WTC11 (cell line): ENCODE measurements around the gene SKAP2. TPM values are rescaled to one million over a fixed set of nuclear protein-coding genes. Genes with fewer than 3 reads are reported as not detected.

Source experiments
- ATAC-seq: fragments of 200-7000 bp; cut with Tn5 transposase; 2 replicates; pipeline ENCODE4 v1.10.0; 2021; ENCODE audit warnings: mild to moderate bottlenecking, moderate library complexity
- CTCF ChIA-PET: fragments of 300-600 bp; sonication (Branson Sonifier 250); formaldehyde crosslinking; loops from one replicate; lab custom pipeline; 2021; ENCODE audit warnings: antibody characterized with exemption; lab: Charles Lee
- POLR2A ChIA-PET: fragments of 350-600 bp; sonication (Branson Sonifier 250); formaldehyde crosslinking; loops from one replicate; lab custom pipeline; 2021; ENCODE audit warnings: antibody characterized with exemption; lab: Charles Lee
- DNase-seq: peaks from one replicate; pipeline ENCODE4 v3.0.0; 2021; ENCODE audit warnings: low spot score
- H3K27ac Mint-ChIP-seq: 2 replicates; pipeline ENCODE4 v1.8.0; 2021; ENCODE audit warnings: mixed read lengths
- H3K27me3 Mint-ChIP-seq: 2 replicates; pipeline ENCODE4 v1.8.0; 2021; ENCODE audit warnings: low read depth, mild to moderate bottlenecking, moderate library complexity, mixed read lengths
- H3K36me3 Mint-ChIP-seq: 2 replicates; pipeline ENCODE4 v1.8.0; 2021; ENCODE audit warnings: mixed read lengths
- H3K4me1 Mint-ChIP-seq: 2 replicates; pipeline ENCODE4 v1.8.0; 2022; ENCODE audit warnings: mixed read lengths
- H3K4me3 Mint-ChIP-seq: 2 replicates; pipeline ENCODE4 v1.8.0; 2021; ENCODE audit warnings: mild to moderate bottlenecking, moderate library complexity, mixed read lengths
- H3K9me3 Mint-ChIP-seq: 2 replicates; pipeline ENCODE4 v1.8.0; 2021; ENCODE audit warnings: mixed read lengths
- CBFB ChIP-seq: sonication (generic); formaldehyde crosslinking; IDR thresholded peaks from 2 replicates; pipeline ENCODE4 v1.8.1; 2022; ENCODE audit warnings: mild to moderate bottlenecking, low read depth, missing genetic modification reagents
- FOXP1 ChIP-seq: sonication (generic); formaldehyde crosslinking; IDR thresholded peaks from 2 replicates; pipeline ENCODE4 v1.8.0; 2022; ENCODE audit warnings: missing genetic modification reagents, mild to moderate bottlenecking, moderate library complexity, borderline replicate concordance
- IRF2 ChIP-seq: sonication (generic); formaldehyde crosslinking; IDR thresholded peaks from 2 replicates; pipeline ENCODE4 v1.8.0; 2022; ENCODE audit warnings: low read depth, missing genetic modification reagents, borderline replicate concordance
- JUN ChIP-seq: sonication (generic); formaldehyde crosslinking; IDR thresholded peaks from 2 replicates; pipeline ENCODE4 v1.8.0; 2023; ENCODE audit warnings: mild to moderate bottlenecking, missing genetic modification reagents
- KAT7 ChIP-seq: sonication (generic); formaldehyde crosslinking; IDR thresholded peaks from 2 replicates; pipeline ENCODE4 v1.8.1; 2023; ENCODE audit warnings: missing genetic modification reagents, mild to moderate bottlenecking, borderline replicate concordance
- MYBL2 ChIP-seq: sonication (generic); formaldehyde crosslinking; IDR thresholded peaks from 2 replicates; pipeline ENCODE4 v1.8.1; 2023; ENCODE audit warnings: mild to moderate bottlenecking, moderate library complexity, missing genetic modification reagents
- SMAD3 ChIP-seq: sonication (generic); formaldehyde crosslinking; IDR thresholded peaks from 2 replicates; pipeline ENCODE4 v1.8.0; 2022; ENCODE audit warnings: missing genetic modification reagents, mild to moderate bottlenecking, borderline replicate concordance
- ZNF263 ChIP-seq: sonication (generic); formaldehyde crosslinking; IDR thresholded peaks from 2 replicates; pipeline ENCODE4 v1.8.1; 2022; ENCODE audit warnings: low read depth, mild to moderate bottlenecking, moderate library complexity, missing genetic modification reagents
- total RNA-seq: library from RNA; stranded (reverse); gene quantifications from 3 replicates; pipeline ENCODE4 v1.2.3, GENCODE V29; 2021
- TF ChIP-seq, protein P1 (sequence below): fragments of 200-600 bp; IDR thresholded peaks from 2 replicates; pipeline ENCODE4 v1.8.0; 2022; ENCODE audit warnings: antibody characterized with exemption
- TF ChIP-seq, protein P2 (sequence below): fragments of 250-450 bp; sonication (Bioruptor Pico); IDR thresholded peaks from 2 replicates; pipeline ENCODE4 v1.9.0; 2021; ENCODE audit warnings: mild to moderate bottlenecking
- TF ChIP-seq, protein P3 (sequence below): sonication (generic); formaldehyde crosslinking; IDR thresholded peaks from 2 replicates; pipeline ENCODE4 v1.8.1; 2022; ENCODE audit warnings: mild to moderate bottlenecking, moderate library complexity, missing genetic modification reagents
- TF ChIP-seq, protein P4 (sequence below): fragments of 250-450 bp; sonication (Bioruptor Pico); IDR thresholded peaks from 2 replicates; pipeline ENCODE4 v1.9.0; 2021; ENCODE audit warnings: mild to moderate bottlenecking
- TF ChIP-seq, protein P5 (sequence below): sonication (generic); formaldehyde crosslinking; conservative IDR thresholded peaks from 2 replicates; pipeline ENCODE4 v1.8.1; 2022; ENCODE audit warnings: mild to moderate bottlenecking, missing genetic modification reagents
- TF ChIP-seq, protein P6 (sequence below): fragments of 250-450 bp; sonication (Bioruptor Pico); IDR thresholded peaks from 2 replicates; pipeline ENCODE4 v2.1.2; 2022; ENCODE audit warnings: mild to moderate bottlenecking, moderate library complexity
- TF ChIP-seq, protein P7 (sequence below): fragments of 250-450 bp; sonication (Bioruptor Pico); IDR thresholded peaks from 2 replicates; pipeline ENCODE4 v1.8.0; 2021; ENCODE audit warnings: mild to moderate bottlenecking
- TF ChIP-seq, protein P8 (sequence below): fragments of 250-450 bp; sonication (Bioruptor Pico); conservative IDR thresholded peaks from 2 replicates; pipeline ENCODE4 v1.9.0; 2021; ENCODE audit warnings: mild to moderate bottlenecking
- TF ChIP-seq, protein P9 (sequence below): sonication (generic); formaldehyde crosslinking; IDR thresholded peaks from 2 replicates; pipeline ENCODE4 v1.8.1; 2023; ENCODE audit warnings: mild to moderate bottlenecking, missing genetic modification reagents, moderate library complexity

The SKAP2 gene
- total RNA-seq, 1 experiment from 2014 or later: 2.5 TPM

DNA sequence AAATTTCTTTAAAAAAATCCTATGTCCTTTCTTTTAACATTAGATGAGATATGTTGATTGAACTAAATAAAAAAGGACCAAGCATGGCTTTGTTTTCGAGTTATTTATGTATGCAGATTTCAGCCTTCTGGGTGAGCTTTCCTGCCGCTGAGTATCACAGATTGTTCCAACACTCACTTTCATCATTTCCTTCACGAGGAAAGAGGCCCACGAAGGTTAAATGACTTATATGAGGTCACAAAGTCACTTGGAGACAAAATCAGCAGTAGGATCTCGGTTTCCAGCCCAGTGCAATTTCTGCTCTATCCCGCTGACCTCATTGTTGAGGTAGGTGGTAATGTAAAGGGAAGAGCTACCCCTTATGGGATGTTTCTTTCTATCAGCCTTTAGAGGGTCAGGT, 226.8 kb downstream of the SKAP2 start (continued):
- TF ChIP-seq, protein P1, sequence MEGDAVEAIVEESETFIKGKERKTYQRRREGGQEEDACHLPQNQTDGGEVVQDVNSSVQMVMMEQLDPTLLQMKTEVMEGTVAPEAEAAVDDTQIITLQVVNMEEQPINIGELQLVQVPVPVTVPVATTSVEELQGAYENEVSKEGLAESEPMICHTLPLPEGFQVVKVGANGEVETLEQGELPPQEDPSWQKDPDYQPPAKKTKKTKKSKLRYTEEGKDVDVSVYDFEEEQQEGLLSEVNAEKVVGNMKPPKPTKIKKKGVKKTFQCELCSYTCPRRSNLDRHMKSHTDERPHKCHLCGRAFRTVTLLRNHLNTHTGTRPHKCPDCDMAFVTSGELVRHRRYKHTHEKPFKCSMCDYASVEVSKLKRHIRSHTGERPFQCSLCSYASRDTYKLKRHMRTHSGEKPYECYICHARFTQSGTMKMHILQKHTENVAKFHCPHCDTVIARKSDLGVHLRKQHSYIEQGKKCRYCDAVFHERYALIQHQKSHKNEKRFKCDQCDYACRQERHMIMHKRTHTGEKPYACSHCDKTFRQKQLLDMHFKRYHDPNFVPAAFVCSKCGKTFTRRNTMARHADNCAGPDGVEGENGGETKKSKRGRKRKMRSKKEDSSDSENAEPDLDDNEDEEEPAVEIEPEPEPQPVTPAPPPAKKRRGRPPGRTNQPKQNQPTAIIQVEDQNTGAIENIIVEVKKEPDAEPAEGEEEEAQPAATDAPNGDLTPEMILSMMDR: no peak
- TF ChIP-seq MYBL2: no peak
- no peak for TF ChIP-seq CBFB (CRISPR knock-in tag)
- TF ChIP-seq, protein P2, sequence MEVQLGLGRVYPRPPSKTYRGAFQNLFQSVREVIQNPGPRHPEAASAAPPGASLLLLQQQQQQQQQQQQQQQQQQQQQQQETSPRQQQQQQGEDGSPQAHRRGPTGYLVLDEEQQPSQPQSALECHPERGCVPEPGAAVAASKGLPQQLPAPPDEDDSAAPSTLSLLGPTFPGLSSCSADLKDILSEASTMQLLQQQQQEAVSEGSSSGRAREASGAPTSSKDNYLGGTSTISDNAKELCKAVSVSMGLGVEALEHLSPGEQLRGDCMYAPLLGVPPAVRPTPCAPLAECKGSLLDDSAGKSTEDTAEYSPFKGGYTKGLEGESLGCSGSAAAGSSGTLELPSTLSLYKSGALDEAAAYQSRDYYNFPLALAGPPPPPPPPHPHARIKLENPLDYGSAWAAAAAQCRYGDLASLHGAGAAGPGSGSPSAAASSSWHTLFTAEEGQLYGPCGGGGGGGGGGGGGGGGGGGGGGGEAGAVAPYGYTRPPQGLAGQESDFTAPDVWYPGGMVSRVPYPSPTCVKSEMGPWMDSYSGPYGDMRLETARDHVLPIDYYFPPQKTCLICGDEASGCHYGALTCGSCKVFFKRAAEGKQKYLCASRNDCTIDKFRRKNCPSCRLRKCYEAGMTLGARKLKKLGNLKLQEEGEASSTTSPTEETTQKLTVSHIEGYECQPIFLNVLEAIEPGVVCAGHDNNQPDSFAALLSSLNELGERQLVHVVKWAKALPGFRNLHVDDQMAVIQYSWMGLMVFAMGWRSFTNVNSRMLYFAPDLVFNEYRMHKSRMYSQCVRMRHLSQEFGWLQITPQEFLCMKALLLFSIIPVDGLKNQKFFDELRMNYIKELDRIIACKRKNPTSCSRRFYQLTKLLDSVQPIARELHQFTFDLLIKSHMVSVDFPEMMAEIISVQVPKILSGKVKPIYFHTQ (CRISPR knock-in tag): no peak
- TF ChIP-seq, protein P3, sequence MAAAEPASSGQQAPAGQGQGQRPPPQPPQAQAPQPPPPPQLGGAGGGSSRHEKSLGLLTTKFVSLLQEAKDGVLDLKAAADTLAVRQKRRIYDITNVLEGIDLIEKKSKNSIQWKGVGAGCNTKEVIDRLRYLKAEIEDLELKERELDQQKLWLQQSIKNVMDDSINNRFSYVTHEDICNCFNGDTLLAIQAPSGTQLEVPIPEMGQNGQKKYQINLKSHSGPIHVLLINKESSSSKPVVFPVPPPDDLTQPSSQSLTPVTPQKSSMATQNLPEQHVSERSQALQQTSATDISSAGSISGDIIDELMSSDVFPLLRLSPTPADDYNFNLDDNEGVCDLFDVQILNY: no peak
- TF ChIP-seq, protein P4, sequence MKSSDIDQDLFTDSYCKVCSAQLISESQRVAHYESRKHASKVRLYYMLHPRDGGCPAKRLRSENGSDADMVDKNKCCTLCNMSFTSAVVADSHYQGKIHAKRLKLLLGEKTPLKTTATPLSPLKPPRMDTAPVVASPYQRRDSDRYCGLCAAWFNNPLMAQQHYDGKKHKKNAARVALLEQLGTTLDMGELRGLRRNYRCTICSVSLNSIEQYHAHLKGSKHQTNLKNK: no peak
- TF ChIP-seq, protein P5, sequence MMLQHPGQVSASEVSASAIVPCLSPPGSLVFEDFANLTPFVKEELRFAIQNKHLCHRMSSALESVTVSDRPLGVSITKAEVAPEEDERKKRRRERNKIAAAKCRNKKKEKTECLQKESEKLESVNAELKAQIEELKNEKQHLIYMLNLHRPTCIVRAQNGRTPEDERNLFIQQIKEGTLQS (CRISPR knock-in tag): no peak
- no peak for TF ChIP-seq JUN (CRISPR knock-in tag)
- TF ChIP-seq SMAD3: no peak

DNA sequence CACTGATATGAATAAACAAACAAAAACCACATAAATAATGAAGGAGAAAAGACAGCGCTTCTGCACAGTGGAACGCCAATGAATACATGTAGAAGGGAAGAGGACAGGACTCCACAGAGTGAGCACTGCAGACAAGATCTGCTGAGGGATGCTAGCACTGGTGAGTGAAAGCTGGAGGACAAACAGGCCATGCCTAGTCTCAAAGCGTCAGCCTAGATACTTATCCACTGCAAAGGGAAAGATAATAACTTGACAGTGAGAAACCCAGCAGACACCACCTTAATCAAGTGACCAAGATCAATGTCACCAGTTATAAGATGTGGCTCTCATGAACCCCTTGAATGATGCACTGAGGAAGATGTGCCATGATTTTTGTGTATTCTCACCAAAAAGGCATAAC, 227.6 kb downstream of the SKAP2 start:
- no peaks in the 10 kb centered on the region for H3K27me3 Mint-ChIP-seq
- DNase-seq (no peak), ATAC-seq (no peak)
- H3K4me3 Mint-ChIP-seq: no peak overlapping the region
- H3K27ac Mint-ChIP-seq: no peak overlapping the region
- H3K4me1 Mint-ChIP-seq: no peaks in the 10 kb centered on the region
- ChIA-PET POLR2A (no interaction called here), CTCF (interaction anchor here (1.3 kb wide), 1 partner anchor 267 kb away, joined by 3 read pairs; no protein-coding TSS in a partner anchor)
- H3K36me3 Mint-ChIP-seq: no peaks in the 10 kb centered on the region
- no peaks in the 10 kb centered on the region for H3K9me3 Mint-ChIP-seq
- TF ChIP-seq, protein P2 (CRISPR knock-in tag): no peak
- TF ChIP-seq, protein P6, sequence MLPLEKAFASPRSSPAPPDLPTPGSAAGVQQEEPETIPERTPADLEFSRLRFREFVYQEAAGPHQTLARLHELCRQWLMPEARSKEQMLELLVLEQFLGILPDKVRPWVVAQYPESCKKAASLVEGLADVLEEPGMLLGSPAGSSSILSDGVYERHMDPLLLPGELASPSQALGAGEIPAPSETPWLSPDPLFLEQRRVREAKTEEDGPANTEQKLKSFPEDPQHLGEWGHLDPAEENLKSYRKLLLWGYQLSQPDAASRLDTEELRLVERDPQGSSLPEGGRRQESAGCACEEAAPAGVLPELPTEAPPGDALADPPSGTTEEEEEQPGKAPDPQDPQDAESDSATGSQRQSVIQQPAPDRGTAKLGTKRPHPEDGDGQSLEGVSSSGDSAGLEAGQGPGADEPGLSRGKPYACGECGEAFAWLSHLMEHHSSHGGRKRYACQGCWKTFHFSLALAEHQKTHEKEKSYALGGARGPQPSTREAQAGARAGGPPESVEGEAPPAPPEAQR: no peak
- no peak for TF ChIP-seq FOXP1
- TF ChIP-seq KAT7 (CRISPR knock-in tag): no peak
- TF ChIP-seq ZNF263: no peak
- no peak for TF ChIP-seq IRF2 (CRISPR knock-in tag)
- TF ChIP-seq, protein P7, sequence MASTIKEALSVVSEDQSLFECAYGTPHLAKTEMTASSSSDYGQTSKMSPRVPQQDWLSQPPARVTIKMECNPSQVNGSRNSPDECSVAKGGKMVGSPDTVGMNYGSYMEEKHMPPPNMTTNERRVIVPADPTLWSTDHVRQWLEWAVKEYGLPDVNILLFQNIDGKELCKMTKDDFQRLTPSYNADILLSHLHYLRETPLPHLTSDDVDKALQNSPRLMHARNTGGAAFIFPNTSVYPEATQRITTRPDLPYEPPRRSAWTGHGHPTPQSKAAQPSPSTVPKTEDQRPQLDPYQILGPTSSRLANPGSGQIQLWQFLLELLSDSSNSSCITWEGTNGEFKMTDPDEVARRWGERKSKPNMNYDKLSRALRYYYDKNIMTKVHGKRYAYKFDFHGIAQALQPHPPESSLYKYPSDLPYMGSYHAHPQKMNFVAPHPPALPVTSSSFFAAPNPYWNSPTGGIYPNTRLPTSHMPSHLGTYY (CRISPR knock-in tag): no peak
- TF ChIP-seq, protein P8, sequence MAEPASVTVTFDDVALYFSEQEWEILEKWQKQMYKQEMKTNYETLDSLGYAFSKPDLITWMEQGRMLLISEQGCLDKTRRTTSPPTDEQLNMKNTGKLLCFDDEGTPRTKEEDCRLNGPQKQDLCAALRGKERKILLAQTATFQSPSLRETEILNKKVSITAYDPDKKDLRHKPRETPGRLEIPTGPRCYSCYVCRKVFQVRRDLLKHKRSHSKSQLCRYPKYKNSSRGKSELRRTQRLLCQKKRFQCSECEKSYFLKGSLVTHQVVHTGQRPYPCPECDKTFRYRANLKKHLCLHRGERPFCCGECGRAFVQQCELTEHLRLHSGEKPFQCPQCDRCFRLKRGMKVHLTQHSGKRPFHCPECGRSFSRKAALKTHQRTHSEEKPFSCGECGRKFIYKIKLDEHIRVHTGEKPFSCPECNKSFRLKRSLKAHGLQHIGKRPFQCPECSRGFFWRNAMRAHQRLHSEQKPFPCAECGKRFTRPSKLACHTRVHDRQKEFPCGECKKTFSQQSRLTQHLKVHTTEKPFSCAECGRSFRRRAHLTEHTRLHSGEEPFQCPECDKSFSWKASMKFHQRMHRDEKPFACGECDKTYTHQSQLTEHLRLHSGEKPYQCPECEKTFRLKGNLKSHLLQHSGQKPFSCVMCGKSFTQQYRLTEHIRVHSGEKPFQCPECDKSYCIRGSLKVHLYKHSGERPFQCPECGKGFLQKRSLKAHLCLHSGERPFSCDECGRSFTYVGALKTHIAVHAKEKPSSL (CRISPR knock-in tag): no peak
- TF ChIP-seq, protein P3: no peak
- TF ChIP-seq, protein P9, sequence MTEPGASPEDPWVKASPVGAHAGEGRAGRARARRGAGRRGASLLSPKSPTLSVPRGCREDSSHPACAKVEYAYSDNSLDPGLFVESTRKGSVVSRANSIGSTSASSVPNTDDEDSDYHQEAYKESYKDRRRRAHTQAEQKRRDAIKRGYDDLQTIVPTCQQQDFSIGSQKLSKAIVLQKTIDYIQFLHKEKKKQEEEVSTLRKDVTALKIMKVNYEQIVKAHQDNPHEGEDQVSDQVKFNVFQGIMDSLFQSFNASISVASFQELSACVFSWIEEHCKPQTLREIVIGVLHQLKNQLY (CRISPR knock-in tag): no peak
